Skeletal muscle tissue (tissue), 4 donors: ENCODE measurements around the gene GNAT1. TPM values are rescaled to one million over a fixed set of nuclear protein-coding genes. Genes with fewer than 3 reads are reported as not detected.

Source experiments
- H3K27ac ChIP-seq: one replicate; pipeline ENCODE4 v1.7.0; 2013; ENCODE audit warnings: mild to moderate bottlenecking, low read depth, low read length, inconsistent platforms
- H3K27me3 ChIP-seq, 3 donors: one replicate each; pipeline ENCODE4 v1.7.0; 2013; ENCODE audit warnings: low read length in 3 of 3; ENCODE audit not compliant: control insufficient read depth in 3 of 3, insufficient read depth in 3 of 3
- H3K36me3 ChIP-seq, 3 donors: one replicate each; pipeline ENCODE4 v1.7.0; 2013; ENCODE audit warnings: low read length in 3 of 3; ENCODE audit not compliant: control insufficient read depth in 3 of 3, insufficient read depth in 3 of 3
- H3K4me1 ChIP-seq, 3 donors: one replicate each; pipeline ENCODE4 v1.7.0; 2013; ENCODE audit warnings: low read length in 3 of 3, mild to moderate bottlenecking in 3 of 3; ENCODE audit not compliant: control insufficient read depth in 3 of 3, insufficient read depth in 3 of 3
- H3K4me3 ChIP-seq, 3 donors: one replicate each; pipeline ENCODE4 v1.7.0; 2013; ENCODE audit warnings: low read length in 3 of 3
- H3K9ac ChIP-seq, 3 donors: one replicate each; pipeline ENCODE4 v1.7.0; 2013; ENCODE audit warnings: low read length in 3 of 3, mild to moderate bottlenecking in 3 of 3, moderate library complexity in 2 of 3, low read depth in 1 of 3
- H3K9me3 ChIP-seq, 3 donors: one replicate each; pipeline ENCODE4 v1.7.0; 2013; ENCODE audit warnings: low read length in 3 of 3; ENCODE audit not compliant: control insufficient read depth in 3 of 3
- total RNA-seq: library from RNA; depleted of rRNA; stranded (reverse); fragments of >200 nt; gene quantifications from one replicate; pipeline ENCODE4 v1.2.3, GENCODE V29; 2014
- donor health status: Osteomylitis.

The GNAT1 gene
- total RNA-seq, 1 donor from 2014 or later = not detected

GRCh38 chr3:50235716-50236483, 44.5 kb downstream of the GNAT1 start, which contains the start of gene GNAI2:
Gene GNAI2 (plus strand): TSS chr3:50236204. CDS start chr3:50236336, 132 bp downstream.
- Histone ChIP-seq H3K9ac (peak within 1 kb of the TSS; percentile 88 to 91 (median 90)), H3K36me3 (no peaks in the 10 kb centered on the region), H3K27ac (peak within 1 kb of the TSS; percentile 86), H3K9me3 (no peaks in the 10 kb centered on the region), H3K27me3 (no peaks in the 10 kb centered on the region), H3K4me3 (peak within 1 kb of the TSS; percentile 79 to 90 (median 83)), H3K4me1 (peaks cover 43 to 48% (median 45%) of the 10 kb centered on the region in 3 donors)

DNA sequence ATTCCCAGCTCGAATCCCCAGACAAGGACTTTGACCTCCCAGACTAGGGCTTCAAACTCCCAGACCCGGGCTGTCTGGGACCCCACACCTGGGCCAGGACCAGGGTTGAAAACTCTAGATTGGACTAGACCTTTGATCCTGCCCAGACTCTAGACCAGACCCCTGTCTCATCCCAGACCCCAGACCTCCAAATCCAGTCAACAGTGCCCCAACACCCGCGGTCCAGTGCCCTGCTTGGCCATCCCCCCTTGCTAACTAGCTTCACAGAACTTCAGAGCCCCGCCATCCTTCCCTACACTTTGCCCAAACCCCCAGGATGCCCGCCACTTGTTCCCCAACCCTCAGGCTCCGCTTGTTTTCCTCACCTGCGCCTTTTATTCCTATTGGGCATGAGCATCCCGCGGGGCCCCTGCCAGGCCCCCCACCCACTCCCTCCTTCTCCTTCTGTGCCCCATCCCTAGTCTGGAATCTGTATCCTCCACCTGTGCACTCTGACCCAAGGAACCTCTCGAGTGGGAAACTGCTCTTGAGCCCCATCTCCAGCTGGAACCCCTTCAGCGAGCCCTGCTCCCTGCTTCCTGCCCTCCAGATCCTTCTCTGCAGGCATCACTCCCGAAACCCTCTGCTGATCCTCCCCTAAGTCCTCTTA, 45.2 kb downstream of the GNAT1 start:
- H3K4me1 ChIP-seq = peaks cover 50 to 55% (median 52%) of the 10 kb centered on the region in 3 donors
- H3K27me3 ChIP-seq = no peaks in the 10 kb centered on the region
- no peaks in the 10 kb centered on the region for H3K36me3 ChIP-seq

GRCh38 chr3:50237133-50237651, 45.8 kb downstream of the GNAT1 start:
- Histone ChIP-seq H3K27ac (peak overlapping the region; percentile 86), H3K9ac (peak overlapping the region; percentile 88 to 91 (median 90)), H3K9me3 (no peaks in the 10 kb centered on the region), H3K27me3 (no peaks in the 10 kb centered on the region), H3K4me1 (peaks cover 56 to 61% (median 58%) of the 10 kb centered on the region in 3 donors), H3K36me3 (no peaks in the 10 kb centered on the region), H3K4me3 (peak overlapping the region; percentile 79 to 90 (median 83))

More for the DNA sequence above, 45.2 kb downstream of the GNAT1 start:
- Histone ChIP-seq H3K4me3 (peak overlapping the region; percentile 79 to 90 (median 83)), H3K27ac (peak overlapping the region; percentile 86), H3K9ac (peak overlapping the region; percentile 88 to 91 (median 90)), H3K9me3 (no peaks in the 10 kb centered on the region)

GRCh38 chr3:50237754-50238548, 46.5 kb downstream of the GNAT1 start:
- H3K4me3 ChIP-seq = peak overlapping the region; percentile 79 to 90 (median 83)
- H3K27ac ChIP-seq = peak overlapping the region; percentile 86
- peaks cover 62 to 69% (median 66%) of the 10 kb centered on the region in 3 donors for H3K4me1 ChIP-seq
- no peaks in the 10 kb centered on the region for H3K27me3 ChIP-seq
- no peaks in the 10 kb centered on the region for H3K36me3 ChIP-seq
- no peaks in the 10 kb centered on the region for H3K9me3 ChIP-seq
- peak overlapping the region; percentile 88 to 91 (median 90) for H3K9ac ChIP-seq

GRCh38 chr3:50238549-50239026, 47.2 kb downstream of the GNAT1 start:
- peak overlapping the region; percentile 79 to 90 (median 83) for H3K4me3 ChIP-seq
- H3K27me3 ChIP-seq = no peaks in the 10 kb centered on the region
- peak overlapping the region; percentile 86 for H3K27ac ChIP-seq
- H3K36me3 ChIP-seq = no peaks in the 10 kb centered on the region
- peak overlapping the region; percentile 65 to 90 (median 88) for H3K9ac ChIP-seq
- peaks cover 67 to 74% (median 72%) of the 10 kb centered on the region in 3 donors for H3K4me1 ChIP-seq
- no peaks in the 10 kb centered on the region for H3K9me3 ChIP-seq

- H3K36me3 ChIP-seq = peaks cover 0 to 2% (median 0%) of the 10 kb centered on the region in 3 donors
- peak overlapping the region; percentile 7 to 90 (median 61) for H3K9ac ChIP-seq
- H3K9me3 ChIP-seq = no peaks in the 10 kb centered on the region
- no peak overlapping the region for H3K4me3 ChIP-seq
- no peaks in the 10 kb centered on the region for H3K27me3 ChIP-seq
- peak overlapping the region; percentile 86 for H3K27ac ChIP-seq
- H3K4me1 ChIP-seq = peaks cover 75 to 82% (median 81%) of the 10 kb centered on the region in 3 donors
Observed at GRCh38 chr3:50239649-50240048, 48.2 kb downstream of the GNAT1 start.

- peak overlapping the region; percentile 80 for H3K27ac ChIP-seq
- H3K4me3 ChIP-seq = peak overlapping the region in 1 of 3 donors; percentile 10
- no peaks in the 10 kb centered on the region for H3K9me3 ChIP-seq
- H3K27me3 ChIP-seq = no peaks in the 10 kb centered on the region
- H3K4me1 ChIP-seq = peaks cover 87 to 93% (median 89%) of the 10 kb centered on the region in 3 donors
- H3K9ac ChIP-seq = peak overlapping the region; percentile 38 to 68 (median 51)
- H3K36me3 ChIP-seq = peaks cover 0 to 2% (median 0%) of the 10 kb centered on the region in 3 donors
Observed at GRCh38 chr3:50241163-50241562, 49.8 kb downstream of the GNAT1 start.

GRCh38 chr3:50241713-50242380, 50.4 kb downstream of the GNAT1 start:
- H3K36me3 ChIP-seq = peaks cover 0 to 2% (median 0%) of the 10 kb centered on the region in 3 donors
- peaks cover 88 to 93% (median 90%) of the 10 kb centered on the region in 3 donors for H3K4me1 ChIP-seq
- H3K9ac ChIP-seq = peak overlapping the region; percentile 38 to 68 (median 51)
- H3K27me3 ChIP-seq = no peaks in the 10 kb centered on the region
- peak overlapping the region; percentile 80 for H3K27ac ChIP-seq
- peak overlapping the region in 1 of 3 donors; percentile 35 for H3K4me3 ChIP-seq
- no peaks in the 10 kb centered on the region for H3K9me3 ChIP-seq

DNA sequence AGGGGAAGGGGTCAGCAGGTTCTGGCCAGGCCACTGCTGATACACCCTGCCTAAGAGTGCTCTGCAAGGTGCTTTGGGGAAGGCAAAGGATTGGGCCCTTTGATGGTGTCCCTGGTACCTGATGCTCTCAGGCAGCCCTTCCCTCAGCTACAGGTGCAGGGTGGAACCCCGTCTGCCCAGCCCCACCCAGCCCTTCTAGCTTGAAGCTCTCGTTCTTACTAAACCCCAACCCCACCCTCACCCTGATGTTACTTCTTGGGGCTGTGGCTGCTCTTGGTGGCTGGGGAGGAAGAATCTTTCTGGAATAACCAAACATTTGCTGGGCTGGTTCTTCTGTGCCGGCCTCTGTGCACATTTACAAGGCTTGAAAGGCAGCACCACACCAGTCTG, 51.0 kb downstream of the GNAT1 start:
- Histone ChIP-seq H3K4me3 (peak overlapping the region in 1 of 3 donors; percentile 41), H3K27ac (peak overlapping the region; percentile 80), H3K36me3 (peaks cover 0 to 2% (median 0%) of the 10 kb centered on the region in 3 donors), H3K9ac (peak overlapping the region; percentile 16 to 68 (median 38)), H3K4me1 (peaks cover 88 to 93% (median 90%) of the 10 kb centered on the region in 3 donors), H3K9me3 (no peaks in the 10 kb centered on the region), H3K27me3 (no peaks in the 10 kb centered on the region)
